Activated T-cell treated with anti-CD3 and anti-CD28 coated beads, Interleukin-2, amount 50 U/mL, for 24 hours (primary cell): ENCODE measurements around the gene TRIP13.
"Not testable (repeated sequence)": the region's sequence is repeated elsewhere in the genome, so short reads cannot be mapped to it uniquely, and the experiment has no call there.

Source experiments
- DNase-seq: peaks from one replicate; pipeline ENCODE4 v3.0.0-alpha.2; 2020
- H3K27ac Mint-ChIP-seq: 2 replicates; pipeline ENCODE4 v1.8.0; 2020; ENCODE audit warnings: mild to moderate bottlenecking, mixed read lengths
- H3K27me3 Mint-ChIP-seq: 2 replicates; pipeline ENCODE4 v1.8.0; 2020; ENCODE audit warnings: mixed read lengths
- H3K36me3 Mint-ChIP-seq: 2 replicates; pipeline ENCODE4 v1.8.0; 2020; ENCODE audit warnings: low read depth, mixed read lengths
- H3K4me1 Mint-ChIP-seq: 2 replicates; pipeline ENCODE4 v1.8.0; 2020; ENCODE audit warnings: low read depth, mixed read lengths
- H3K4me3 Mint-ChIP-seq: 2 replicates; pipeline ENCODE4 v1.8.0; 2020; ENCODE audit warnings: mild to moderate bottlenecking, moderate library complexity, mixed read lengths
- H3K9me3 Mint-ChIP-seq: 2 replicates; pipeline ENCODE4 v1.8.0; 2020; ENCODE audit warnings: mixed read lengths

TRIP13 gene, protein sequence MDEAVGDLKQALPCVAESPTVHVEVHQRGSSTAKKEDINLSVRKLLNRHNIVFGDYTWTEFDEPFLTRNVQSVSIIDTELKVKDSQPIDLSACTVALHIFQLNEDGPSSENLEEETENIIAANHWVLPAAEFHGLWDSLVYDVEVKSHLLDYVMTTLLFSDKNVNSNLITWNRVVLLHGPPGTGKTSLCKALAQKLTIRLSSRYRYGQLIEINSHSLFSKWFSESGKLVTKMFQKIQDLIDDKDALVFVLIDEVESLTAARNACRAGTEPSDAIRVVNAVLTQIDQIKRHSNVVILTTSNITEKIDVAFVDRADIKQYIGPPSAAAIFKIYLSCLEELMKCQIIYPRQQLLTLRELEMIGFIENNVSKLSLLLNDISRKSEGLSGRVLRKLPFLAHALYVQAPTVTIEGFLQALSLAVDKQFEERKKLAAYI

DNA sequence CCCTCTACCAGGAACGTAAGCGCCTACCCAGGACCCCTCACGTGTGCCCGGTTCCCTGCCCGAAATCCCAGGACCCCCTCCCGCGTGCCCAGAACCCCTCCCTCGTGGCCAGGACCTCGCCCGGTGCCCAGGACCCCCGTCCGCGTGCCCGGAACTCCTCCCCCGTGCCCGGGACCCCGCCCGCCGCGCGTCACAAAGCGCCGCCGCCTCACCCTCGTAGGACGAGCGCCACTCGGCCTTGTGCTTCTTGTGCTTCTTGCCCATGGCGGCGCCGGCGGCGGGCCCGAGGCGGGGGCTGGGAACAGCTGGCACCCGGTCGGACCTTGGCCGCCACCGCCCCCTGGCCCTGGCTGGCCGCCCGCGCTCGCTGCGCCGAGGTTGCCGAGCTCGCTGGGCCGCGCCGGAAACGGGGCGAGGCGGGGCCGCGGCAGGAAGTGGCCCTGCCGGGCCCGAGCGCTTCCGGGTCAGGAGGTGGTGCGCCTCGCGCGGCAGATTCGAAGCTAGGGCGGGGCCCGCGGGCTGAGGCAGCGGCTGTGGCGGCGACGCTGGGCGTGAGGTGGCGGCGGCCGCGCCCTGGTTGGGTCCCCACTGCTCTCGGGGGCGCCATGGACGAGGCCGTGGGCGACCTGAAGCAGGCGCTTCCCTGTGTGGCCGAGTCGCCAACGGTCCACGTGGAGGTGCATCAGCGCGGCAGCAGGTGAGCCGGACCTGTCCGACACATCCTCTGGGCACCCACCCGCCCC is at the start of gene TRIP13, which contains the start of gene BRD9:
TRIP13 (plus strand) TSS at position 491 of the 743 bp plus-strand sequence; CDS start at position 606, 115 bp downstream.
BRD9 (minus strand) TSS at position 408 of the 743 bp plus-strand sequence; CDS start at position 264, 144 bp downstream.
- H3K4me1 Mint-ChIP-seq, result peaks cover 46% of the 10 kb centered on the region
- peak within 1 kb of the TSS; percentile 94 for H3K4me3 Mint-ChIP-seq
- peak within 1 kb of the TSS; percentile 91 for H3K27ac Mint-ChIP-seq
- H3K36me3 Mint-ChIP-seq, result peaks cover 85% of the 10 kb centered on the region
- H3K27me3 Mint-ChIP-seq, result no peaks in the 10 kb centered on the region
- H3K9me3 Mint-ChIP-seq, result no peaks in the 10 kb centered on the region
- DNase-seq, result peak; percentile 91

DNA sequence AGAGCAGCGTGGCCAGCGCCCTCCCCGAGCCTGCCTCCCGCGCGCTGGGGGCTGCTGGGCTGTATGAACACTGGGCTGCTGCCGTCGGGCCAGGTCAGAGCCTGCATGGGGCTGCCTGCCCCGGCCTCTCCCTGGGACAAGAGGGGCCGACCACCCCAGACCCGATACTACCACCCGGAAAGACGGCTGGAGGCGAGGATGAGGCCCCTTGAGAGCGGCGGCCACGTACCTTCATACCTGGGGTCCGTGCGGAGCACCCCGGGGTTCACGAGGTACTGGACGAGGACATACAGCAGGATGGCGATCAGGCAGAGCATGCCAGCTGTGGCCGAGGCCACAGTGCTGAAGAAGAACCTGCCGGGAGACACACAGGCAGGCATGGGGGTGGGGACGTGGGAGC is 49.3 kb upstream of the TRIP13 start:
- H3K27me3 Mint-ChIP-seq, DNase-seq, H3K36me3 Mint-ChIP-seq, H3K9me3 Mint-ChIP-seq, H3K4me1 Mint-ChIP-seq, H3K4me3 Mint-ChIP-seq, H3K27ac Mint-ChIP-seq: not testable (repeated sequence)

DNA sequence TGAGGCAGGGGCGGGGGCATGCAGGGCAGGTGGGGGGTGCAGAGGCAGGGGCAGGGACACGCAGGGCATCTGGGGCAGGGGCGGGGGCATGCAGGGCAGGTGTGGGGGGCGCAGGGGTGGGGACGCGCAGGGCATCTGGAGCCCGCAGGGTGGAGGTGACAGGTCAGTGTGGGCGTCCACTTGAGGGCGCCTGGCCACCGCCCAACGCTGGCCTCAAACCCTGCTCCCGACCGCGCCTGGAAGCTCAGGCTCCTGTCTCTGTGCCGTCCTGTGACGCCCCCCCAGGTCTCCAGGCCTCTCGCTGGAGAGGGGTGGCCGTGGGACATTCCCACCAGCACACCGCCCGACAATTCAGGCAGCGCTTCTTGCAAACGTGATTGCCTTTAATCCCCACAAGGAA is 48.8 kb upstream of the TRIP13 start:
- not testable (repeated sequence) for H3K4me1 Mint-ChIP-seq, H3K4me3 Mint-ChIP-seq, H3K36me3 Mint-ChIP-seq, H3K27ac Mint-ChIP-seq, H3K9me3 Mint-ChIP-seq, DNase-seq, H3K27me3 Mint-ChIP-seq

DNA sequence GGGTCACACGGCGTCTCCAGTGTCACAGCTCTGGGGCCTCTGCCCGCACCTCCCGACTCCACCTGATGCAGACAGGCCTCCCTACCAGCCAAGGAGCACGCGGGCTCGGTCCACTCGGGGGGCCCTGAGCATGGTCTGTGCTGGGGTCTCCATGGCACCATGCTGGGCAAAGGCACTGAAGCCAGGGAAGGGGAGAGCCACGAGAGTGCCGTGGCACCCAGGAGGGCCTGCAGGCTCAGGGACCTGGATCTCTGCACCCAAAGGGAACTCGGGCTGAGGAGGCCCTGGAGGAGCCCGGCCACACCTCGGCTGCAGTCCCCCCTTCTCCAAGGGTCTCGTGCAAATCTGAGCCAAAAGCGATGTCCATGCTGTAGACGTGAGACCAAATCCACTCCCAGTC is 48.3 kb upstream of the TRIP13 start:
- not testable (repeated sequence) for H3K9me3 Mint-ChIP-seq, H3K4me1 Mint-ChIP-seq, H3K4me3 Mint-ChIP-seq, H3K27ac Mint-ChIP-seq, DNase-seq, H3K36me3 Mint-ChIP-seq, H3K27me3 Mint-ChIP-seq

DNA sequence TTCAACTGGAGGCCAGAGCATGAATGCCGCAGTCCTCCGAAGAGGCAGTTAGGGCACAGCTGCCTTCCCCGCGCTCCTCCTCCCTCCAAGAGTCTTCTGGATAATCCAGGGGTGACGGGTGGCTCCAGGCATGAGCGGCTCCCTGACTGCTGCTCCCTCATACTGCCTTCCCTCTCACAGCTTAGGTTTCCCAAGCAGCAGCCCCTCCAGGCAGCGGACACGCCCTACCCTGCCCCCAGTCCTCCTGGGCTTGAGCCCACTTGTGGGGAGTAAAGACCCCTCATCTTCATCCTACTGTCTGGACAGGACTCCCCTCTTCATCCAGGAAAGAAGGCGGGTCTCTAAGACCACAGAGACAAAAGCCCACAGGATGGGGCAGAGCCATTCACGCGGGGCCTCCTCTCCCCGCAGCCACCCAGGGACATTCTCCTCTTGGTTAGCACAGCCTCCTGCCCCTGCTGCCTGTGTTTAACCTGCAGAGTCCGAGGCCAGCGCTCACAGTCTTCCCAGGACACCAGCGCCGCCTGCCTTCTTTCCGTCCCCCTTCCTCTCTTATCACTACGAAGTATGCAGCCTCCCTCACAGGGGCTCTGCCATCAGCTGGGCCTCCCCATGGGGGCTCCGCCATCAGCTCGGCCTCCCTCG is 47.5 kb upstream of the TRIP13 start:
- H3K36me3 Mint-ChIP-seq, H3K27me3 Mint-ChIP-seq, H3K9me3 Mint-ChIP-seq, H3K4me3 Mint-ChIP-seq, H3K27ac Mint-ChIP-seq, H3K4me1 Mint-ChIP-seq: not testable (repeated sequence)
- DNase-seq, result peak; percentile 26

DNA sequence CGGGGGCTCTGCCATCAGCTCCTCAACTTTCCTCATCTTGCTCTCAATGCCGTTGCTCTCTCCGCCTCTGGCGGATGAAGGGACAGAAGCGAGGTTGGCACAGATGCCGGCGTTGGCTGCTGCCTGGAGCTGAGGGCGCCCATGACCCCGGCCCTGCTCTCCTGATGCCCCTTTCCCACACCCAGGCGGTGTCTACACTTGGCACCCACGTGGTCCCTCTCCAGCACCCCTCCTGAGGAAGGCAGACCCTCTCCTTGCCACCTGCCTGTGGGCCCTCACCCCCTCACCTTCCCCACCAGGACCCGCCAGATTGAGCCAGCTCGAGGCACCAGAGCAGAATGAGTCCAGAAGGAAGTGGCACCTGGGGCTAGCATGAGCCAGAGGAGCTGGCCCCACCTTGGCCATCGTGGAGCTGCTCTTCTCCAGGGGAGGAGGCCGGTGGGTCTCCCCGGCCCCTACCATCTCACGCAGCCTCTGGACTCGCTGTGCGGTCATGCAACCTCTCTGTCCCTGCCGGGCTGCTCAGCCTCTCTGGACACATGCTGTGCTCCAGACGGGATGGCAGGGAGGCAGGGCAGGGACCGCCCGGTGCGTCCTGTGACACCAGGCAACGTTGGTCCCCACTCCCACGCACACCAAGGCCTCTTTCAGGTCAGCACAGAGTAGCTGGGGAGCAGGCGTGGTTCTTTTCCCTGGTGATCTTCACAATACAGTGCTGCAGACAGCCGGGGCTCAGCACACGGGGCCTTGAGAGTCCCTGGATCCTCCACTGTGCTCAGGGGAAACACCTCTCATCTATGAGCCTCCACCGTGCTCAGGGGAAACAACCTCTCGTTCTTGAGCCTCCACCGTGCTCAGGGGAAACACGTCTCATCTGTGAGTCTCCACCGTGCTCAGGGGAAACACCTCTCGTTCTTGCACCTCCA is 46.7 kb upstream of the TRIP13 start:
- Mint-ChIP-seq H3K27ac (peak overlapping the region; percentile 24), H3K27me3 (peaks cover 11% of the 10 kb centered on the region)
- H3K4me3 Mint-ChIP-seq, H3K9me3 Mint-ChIP-seq, DNase-seq, H3K4me1 Mint-ChIP-seq, H3K36me3 Mint-ChIP-seq: not testable (repeated sequence)

DNA sequence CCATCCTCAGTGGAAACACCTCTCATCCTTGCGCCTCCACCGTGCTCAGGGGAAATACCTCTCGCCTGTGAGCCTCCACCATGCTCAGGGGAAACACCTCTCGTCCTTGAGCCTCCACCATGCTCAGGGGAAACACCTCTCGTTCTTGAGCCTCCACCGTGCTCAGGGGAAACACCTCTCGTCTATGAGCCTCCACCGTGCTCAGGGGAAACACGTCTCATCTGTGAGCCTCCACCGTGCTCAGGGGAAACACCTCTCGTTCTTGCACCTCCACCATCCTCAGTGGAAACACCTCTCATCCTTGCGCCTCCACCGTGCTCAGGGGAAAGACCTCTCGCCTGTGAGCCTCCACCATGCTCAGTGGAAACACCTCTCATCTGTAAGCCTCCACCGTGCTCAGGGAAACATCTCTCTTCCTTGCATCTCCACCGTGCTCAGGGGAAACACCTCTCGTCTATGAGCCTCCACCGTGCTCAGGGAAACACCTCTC is 46.0 kb upstream of the TRIP13 start:
- not testable (repeated sequence) for H3K4me3 Mint-ChIP-seq, H3K4me1 Mint-ChIP-seq, H3K36me3 Mint-ChIP-seq, H3K9me3 Mint-ChIP-seq
- Mint-ChIP-seq H3K27ac (peak overlapping the region; percentile 24), H3K27me3 (peaks cover 15% of the 10 kb centered on the region)
- DNase-seq, result peak; percentile 34

DNA sequence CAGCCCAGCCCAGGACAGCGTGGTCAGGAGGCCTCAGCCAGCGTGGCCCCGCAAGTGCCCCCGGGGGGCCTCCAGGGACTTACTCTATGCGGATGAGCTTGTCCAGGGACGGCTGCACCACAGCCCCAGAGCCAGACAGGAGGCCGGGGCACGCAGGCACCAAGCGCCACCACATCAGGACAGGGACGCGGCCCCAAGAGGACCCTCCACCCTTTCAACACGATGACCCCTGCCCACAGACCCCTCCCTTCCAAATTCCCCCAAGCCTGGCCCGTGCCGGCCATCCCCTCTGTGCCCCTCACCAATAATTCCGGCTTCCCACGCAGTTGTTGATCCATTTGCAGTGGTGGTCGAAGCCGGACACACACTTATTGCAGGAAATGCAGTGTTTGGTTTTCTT is 45.5 kb upstream of the TRIP13 start:
- not testable (repeated sequence) for DNase-seq, H3K4me3 Mint-ChIP-seq, H3K9me3 Mint-ChIP-seq, H3K27ac Mint-ChIP-seq, H3K36me3 Mint-ChIP-seq, H3K4me1 Mint-ChIP-seq
- peaks cover 19% of the 10 kb centered on the region for H3K27me3 Mint-ChIP-seq

DNA sequence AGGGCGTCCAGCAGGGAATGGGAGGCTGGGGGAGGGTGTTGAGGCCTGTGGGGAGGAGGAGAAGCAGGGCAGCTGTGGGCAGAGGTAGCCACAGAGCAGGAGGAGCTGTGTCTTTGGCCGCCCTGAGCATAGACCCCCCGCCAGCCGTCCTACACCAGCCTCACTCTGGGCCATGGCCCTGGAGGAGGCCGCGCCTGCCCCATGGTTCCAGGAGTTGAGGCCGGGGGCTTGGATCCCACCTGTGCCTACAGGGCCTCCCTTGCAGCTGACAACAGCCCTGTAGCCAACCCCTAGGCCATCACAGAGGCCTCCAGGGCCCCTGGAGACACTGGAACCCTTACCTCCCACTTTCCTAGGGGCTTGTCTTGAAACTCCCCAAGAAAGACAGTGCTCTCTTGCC is 44.9 kb upstream of the TRIP13 start:
- H3K27me3 Mint-ChIP-seq, result peaks cover 22% of the 10 kb centered on the region
- H3K27ac Mint-ChIP-seq, H3K9me3 Mint-ChIP-seq, H3K36me3 Mint-ChIP-seq, DNase-seq, H3K4me3 Mint-ChIP-seq, H3K4me1 Mint-ChIP-seq: not testable (repeated sequence)

DNA sequence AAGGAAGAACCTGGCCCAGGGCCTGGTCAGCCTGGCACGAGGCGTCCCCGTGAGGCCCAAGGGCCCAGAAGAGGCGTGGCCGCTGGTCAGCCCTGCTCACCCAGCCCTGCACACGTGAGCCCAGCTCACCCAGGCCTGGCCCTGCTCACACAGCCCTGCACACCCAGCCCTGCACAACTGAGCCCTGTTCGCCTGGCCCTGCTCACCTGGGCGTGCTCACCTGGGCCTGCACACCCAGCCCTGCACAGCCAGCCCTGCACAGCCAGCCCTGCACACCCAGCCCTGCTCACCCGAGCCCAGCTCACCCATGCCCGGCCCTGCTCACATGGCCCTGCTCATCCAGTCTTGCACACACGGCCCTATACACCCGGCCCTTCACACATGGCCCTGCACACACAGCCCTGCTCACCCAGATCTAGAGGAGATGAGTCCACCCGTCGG is 44.0 kb upstream of the TRIP13 start:
- peaks cover 22% of the 10 kb centered on the region for H3K27me3 Mint-ChIP-seq

DNA sequence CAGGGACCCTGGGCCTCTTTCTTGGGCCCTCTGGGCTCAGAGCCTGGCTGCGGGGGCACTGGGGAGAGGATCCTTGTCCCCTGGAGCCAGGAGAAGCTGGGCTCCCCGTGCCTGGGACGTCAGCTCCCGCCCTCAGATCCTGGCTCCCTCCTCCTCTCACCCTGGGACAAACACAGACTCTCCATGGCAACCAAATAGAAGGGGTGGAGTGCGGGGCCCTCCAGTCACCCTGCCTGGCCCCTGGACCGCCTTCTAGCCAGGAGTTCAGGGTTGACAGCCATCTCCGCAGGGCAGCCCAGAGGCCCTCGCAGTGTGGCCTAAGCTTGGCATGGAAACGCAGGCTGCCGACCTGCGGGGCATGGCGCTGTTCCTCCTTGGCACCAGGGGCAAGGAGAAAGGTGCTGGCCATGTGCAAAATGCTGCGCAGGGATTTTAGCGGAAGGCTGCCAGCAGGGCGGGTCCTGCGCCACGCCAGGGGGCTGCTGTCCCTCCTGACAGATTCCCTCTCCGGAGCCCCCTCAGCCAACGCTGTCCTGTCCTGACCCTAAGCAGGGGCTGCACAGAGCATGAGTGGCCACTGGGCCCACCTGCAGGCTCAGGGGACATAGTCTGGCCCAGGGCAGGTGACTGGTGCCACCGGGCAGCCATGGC is 42.9 kb upstream of the TRIP13 start:
- no peaks in the 10 kb centered on the region for H3K36me3 Mint-ChIP-seq
- H3K4me1 Mint-ChIP-seq, result peaks cover 7% of the 10 kb centered on the region
- H3K27me3 Mint-ChIP-seq, result peaks cover 22% of the 10 kb centered on the region
- no peak overlapping the region for H3K27ac Mint-ChIP-seq
- DNase-seq, result no peak
- H3K9me3 Mint-ChIP-seq, result no peaks in the 10 kb centered on the region
- H3K4me3 Mint-ChIP-seq, result no peak overlapping the region

More for the DNA sequence above, 44.0 kb upstream of the TRIP13 start:
- Mint-ChIP-seq H3K4me1 (peaks cover 7% of the 10 kb centered on the region), H3K27ac (peak overlapping the region; percentile 38), H3K4me3 (no peak overlapping the region), H3K36me3 (no peaks in the 10 kb centered on the region), H3K9me3 (no peaks in the 10 kb centered on the region)
- DNase-seq, result no peak

DNA sequence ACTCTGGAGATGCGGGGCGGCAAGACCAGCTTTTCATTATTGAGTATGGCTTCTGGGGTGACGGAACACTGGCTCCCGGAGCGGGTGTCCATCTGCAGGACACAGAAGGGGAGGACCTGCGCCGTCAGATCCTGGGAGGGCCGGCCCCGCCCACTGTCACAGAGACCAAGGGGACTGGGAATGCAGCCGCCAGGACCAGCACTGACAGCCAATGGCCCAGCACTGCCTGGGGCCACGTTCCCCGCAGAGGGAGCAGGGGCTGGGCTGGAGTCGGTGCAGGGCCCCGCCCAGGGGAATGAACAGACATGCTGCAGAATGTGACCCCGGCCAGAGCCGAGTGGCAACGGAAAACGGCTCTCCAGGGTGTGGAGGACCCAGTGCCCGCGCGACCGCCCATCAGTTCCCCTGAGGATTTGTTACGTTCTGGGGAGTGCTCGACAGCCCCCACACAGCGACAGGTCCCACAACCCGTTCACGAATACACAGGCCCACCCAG is 42.1 kb upstream of the TRIP13 start, which contains the start of gene ZDHHC11:
ZDHHC11 (minus strand) TSS at position 476 of the 496 bp plus-strand sequence; CDS start at position 92, 384 bp downstream.
- Mint-ChIP-seq H3K27ac (no peak within 1 kb of the TSS), H3K4me1 (peaks cover 7% of the 10 kb centered on the region), H3K36me3 (no peaks in the 10 kb centered on the region), H3K4me3 (no peak within 1 kb of the TSS), H3K9me3 (no peaks in the 10 kb centered on the region), H3K27me3 (peaks cover 22% of the 10 kb centered on the region)
- no peak for DNase-seq

DNA sequence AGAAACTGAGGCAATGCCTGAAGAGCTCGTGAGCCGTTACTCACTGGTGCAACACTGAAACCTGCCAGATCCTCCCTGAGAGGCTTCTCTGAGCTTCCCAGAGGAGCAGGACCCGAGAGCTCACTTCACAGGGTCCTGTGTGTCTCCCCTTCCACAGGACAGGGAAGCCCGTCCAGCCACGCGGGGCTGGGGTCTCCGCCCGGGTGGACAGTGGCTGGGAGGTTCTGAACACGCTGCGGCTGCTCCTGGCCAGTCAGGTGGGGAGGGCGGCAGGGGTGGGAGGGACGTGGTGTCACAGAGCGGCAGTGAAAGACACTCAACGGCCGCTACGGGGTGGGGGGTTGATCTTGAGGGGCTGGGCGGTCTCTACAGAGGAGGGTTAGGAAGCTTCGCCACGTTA is 41.6 kb upstream of the TRIP13 start:
- peaks cover 7% of the 10 kb centered on the region for H3K4me1 Mint-ChIP-seq
- no peaks in the 10 kb centered on the region for H3K9me3 Mint-ChIP-seq
- no peak overlapping the region for H3K4me3 Mint-ChIP-seq
- no peaks in the 10 kb centered on the region for H3K36me3 Mint-ChIP-seq
- peaks cover 22% of the 10 kb centered on the region for H3K27me3 Mint-ChIP-seq
- no peak for DNase-seq
- no peak overlapping the region for H3K27ac Mint-ChIP-seq
